IMR-90 (cell line): ENCODE results near the gene COLEC11.

Experiments used
- BHLHE40 ChIP-seq: fragments of 150-350 bp; IDR thresholded peaks from 2 replicates; pipeline ENCODE4 v1.6.1; 2016; ENCODE audit warnings: mild to moderate bottlenecking, low read depth, low read length
- CEBPB ChIP-seq: IDR thresholded peaks from 2 replicates; pipeline ENCODE4 v1.6.1; 2012; ENCODE audit warnings: low read depth, low read length, improper control_type of control experiment
- CHD1 ChIP-seq: IDR thresholded peaks from 2 replicates; pipeline ENCODE4 v1.6.1; 2012; ENCODE audit warnings: low read depth, low read length, improper control_type of control experiment
- CTCF ChIP-seq: conservative IDR thresholded peaks from 2 replicates; pipeline ENCODE4 v1.5.1; 2012; ENCODE audit warnings: mild to moderate bottlenecking, low read depth, low read length, improper control_type of control experiment
- MAZ ChIP-seq: IDR thresholded peaks from 2 replicates; pipeline ENCODE4 v1.6.1; 2012; ENCODE audit warnings: low read depth, mild to moderate bottlenecking, low read length, improper control_type of control experiment, moderate library complexity, borderline replicate concordance
- NFE2L2 ChIP-seq: fragments of 150-350 bp; IDR thresholded peaks from 2 replicates; pipeline ENCODE4 v1.6.1; 2016; ENCODE audit warnings: low read depth, mild to moderate bottlenecking, low read length
- POLR2A ChIP-seq: IDR thresholded peaks from 2 replicates; pipeline ENCODE4 v1.6.1; 2012; ENCODE audit warnings: mild to moderate bottlenecking, low read depth, low read length
- RFX5 ChIP-seq: IDR thresholded peaks from 2 replicates; pipeline ENCODE4 v1.8.0; 2012; ENCODE audit warnings: low read depth, mild to moderate bottlenecking, low read length, moderate library complexity
- SMC3 ChIP-seq: fragments of 150-350 bp; IDR thresholded peaks from 2 replicates; pipeline ENCODE4 v1.6.1; 2016; ENCODE audit warnings: low read depth, mild to moderate bottlenecking, antibody characterized with exemption, low read length, moderate library complexity

GRCh38 chr2:3602553-3603339 is 7.8 kb downstream of the COLEC11 start:
- TF ChIP-seq BHLHE40 (no peak), POLR2A (no peak), CTCF (no peak), RFX5 (no peak), CHD1 (no peak), MAZ (no peak), CEBPB (no peak), NFE2L2 (no peak), SMC3 (no peak)
